ENCODE measurements around the gene PRKCE. TPM values are rescaled to one million over a fixed set of nuclear protein-coding genes. Genes with fewer than 3 reads are reported as not detected.

The PRKCE gene
- total and polyA plus RNA-seq, 2 of the 8 experiments (the other 6 are each of a cell fraction or from before 2014, with no cell fraction given) = 0.54 to 2.1 TPM

DNA sequence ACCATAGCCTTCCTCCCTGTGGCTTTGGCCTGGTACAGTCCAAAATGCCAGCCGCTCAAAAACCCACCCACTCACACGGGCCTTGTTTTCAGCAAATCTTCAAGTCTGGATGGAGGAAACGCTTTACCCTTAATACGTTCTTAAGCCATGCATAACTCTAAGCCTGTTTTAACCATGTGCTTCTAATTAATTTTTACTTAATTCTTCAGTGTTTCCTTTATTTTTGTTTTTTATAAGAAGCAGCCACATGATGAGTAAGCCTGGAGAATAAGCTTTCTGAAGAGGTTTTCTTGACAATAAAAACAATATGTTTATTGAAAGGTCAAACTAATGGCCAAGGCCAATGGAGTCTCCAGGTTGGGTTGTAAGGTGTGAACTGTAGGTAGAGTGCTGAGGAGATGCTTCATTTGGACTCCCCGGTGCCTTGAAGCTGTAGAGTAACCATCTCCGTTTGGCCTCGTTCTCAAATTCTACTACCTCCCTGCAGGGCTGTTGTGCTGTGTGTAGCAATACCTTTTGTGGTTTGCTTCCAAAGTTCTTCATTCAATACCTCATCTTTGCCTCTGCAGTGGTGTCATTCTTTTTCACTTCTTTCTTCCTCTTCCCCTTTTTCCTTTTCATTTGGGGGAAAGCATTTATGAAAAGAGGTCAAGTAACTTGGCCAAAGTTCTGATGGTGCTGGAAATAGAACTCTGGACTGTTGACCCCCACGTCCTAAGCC, 113.7 kb downstream of the PRKCE start:
- ChIA-PET POLR2A (ENCODE audit: partially characterized antibody) (no interaction called here), CTCF (ENCODE audit: partially characterized antibody) (interaction anchor here (0.9 to 1.5 kb wide), 4 partner anchors 14 to 58 kb away, joined by 3 to 5 read pairs (median 3); no protein-coding TSS in a partner anchor)
- TF ChIP-seq MAX (IDR thresholded peaks at IDR 0.05) = no peak
- TF ChIP-seq CTCF (IDR thresholded peaks at IDR 0.05; ENCODE audit: control extremely low read depth in 1 of 3, insufficient read depth in 1 of 3, low read depth in 1 of 3, low read length in 3 of 3) = no peak
- no peak for TF ChIP-seq JUN (IDR thresholded peaks at IDR 0.05; ENCODE audit: low read depth, low read length)
- TF ChIP-seq POLR2A (IDR thresholded peaks at IDR 0.05; ENCODE audit: control extremely low read depth in 1 of 2, low read depth in 2 of 2, low read length in 2 of 2) = no peak
- no peak for TF ChIP-seq KDM1A (IDR thresholded peaks at IDR 0.05; ENCODE audit: borderline replicate concordance, low read length)
- no peak for TF ChIP-seq KDM5A (IDR thresholded peaks at IDR 0.05; ENCODE audit: low read length)
- TF ChIP-seq TAF1 (IDR thresholded peaks at IDR 0.05; ENCODE audit: low read depth, low read length) = no peak
- TF ChIP-seq NRF1 (IDR thresholded peaks at IDR 0.05; ENCODE audit: low read depth, low read length) = no peak
- TF ChIP-seq JUND (IDR thresholded peaks at IDR 0.05; ENCODE audit: low read length) = no peak
- TF ChIP-seq TCF12 (IDR thresholded peaks at IDR 0.05; ENCODE audit: low read depth, low read length) = no peak
- peak; percentile 45 for FAIRE-seq
- Histone ChIP-seq H4K5ac (ENCODE audit: insufficient read length, low read depth, low read length) (no peak overlapping the region), H3K4me3 (ENCODE audit: extremely low read depth in 1 of 4, insufficient read depth in 2 of 4, low read depth in 3 of 4, low read length in 4 of 4) (no peak overlapping the region), H2BK15ac (ENCODE audit: low read length) (no peak overlapping the region), H3K18ac (ENCODE audit: extremely low read depth, low read length) (no peak overlapping the region), H3K23ac (ENCODE audit: insufficient read length) (no peak overlapping the region), H4K20me1 (replicated peaks in 1 of 2; ENCODE audit: control insufficient read depth in 1 of 2, insufficient read depth in 2 of 2, low read length in 2 of 2) (no peaks in the 10 kb centered on the region), H3K36me3 (ENCODE audit: control insufficient read depth in 2 of 4, insufficient read depth in 4 of 4, low read length in 3 of 4) (no peaks in the 10 kb centered on the region), H2BK120ac (replicated peaks; ENCODE audit: low read depth, low read length) (no peak overlapping the region), H3K4ac (replicated peaks; ENCODE audit: insufficient read length, low read depth, low read length) (no peak overlapping the region), H3K9me3 (ENCODE audit: insufficient read depth in 2 of 2, low read depth in 1 of 2, low read length in 1 of 2) (no peaks in the 10 kb centered on the region), H3K79me2 (ENCODE audit: control insufficient read depth in 1 of 2, insufficient read depth in 2 of 2, low read length in 2 of 2) (no peaks in the 10 kb centered on the region), H3K79me1 (ENCODE audit: low read depth, low read length) (no peaks in the 10 kb centered on the region), H4K8ac (ENCODE audit: extremely low read depth, insufficient read depth, low read length) (no peak overlapping the region), H2AK5ac (ENCODE audit: low read depth, low read length) (no peak overlapping the region), H3K27ac (ENCODE audit: low read depth, low read length) (no peak overlapping the region), H2BK12ac (ENCODE audit: low read depth, low read length) (no peak overlapping the region), H3K23me2 (ENCODE audit: low read depth, low read length) (no peaks in the 10 kb centered on the region), H2AFZ (ENCODE audit: low read length) (no peak overlapping the region), H3K4me1 (replicated peaks in 1 of 4; ENCODE audit: control insufficient read depth in 3 of 4, insufficient read depth in 4 of 4, low read length in 3 of 4) (no peaks in the 10 kb centered on the region), H2BK20ac (ENCODE audit: low read length) (no peak overlapping the region), H3K56ac (replicated peaks; ENCODE audit: insufficient read length, low read depth, low read length) (no peak overlapping the region), H3K4me2 (ENCODE audit: insufficient read depth in 1 of 2, low read depth in 2 of 2, low read length in 2 of 2) (no peak overlapping the region), H3K9ac (replicated peaks in 1 of 4; ENCODE audit: extremely low read depth in 1 of 4, low read depth in 3 of 4, low read length in 3 of 4) (no peak overlapping the region), H2BK5ac (ENCODE audit: low read depth, low read length) (no peak overlapping the region), H4K91ac (replicated peaks; ENCODE audit: insufficient read length, low read length) (no peak overlapping the region), H3K14ac (ENCODE audit: insufficient read length) (no peak overlapping the region), H3K27me3 (replicated peaks in 1 of 4; ENCODE audit: control insufficient read depth in 3 of 4, extremely low read depth in 1 of 4, insufficient read depth in 3 of 4, low read length in 3 of 4) (no peaks in the 10 kb centered on the region; a peak in 1 of 7 replicates)
- no peak for DNase-seq (ENCODE audit: low read depth in 1 of 2, low spot score in 2 of 2)
- 77% methylated on average over 8 of the region's 8 CpGs; no CpG with 5 or more reads in 1 of the 2 experiments for WGBS, 2 experiments (ENCODE audit: extremely low coverage in 1 of 2, insufficient coverage in 1 of 2, insufficient read length in 1 of 2, insufficient replicate concordance in 2 of 2, low coverage in 1 of 2, low lambda C conversion rate in 2 of 2, missing lambda C conversion rate in 1 of 2)
